ENCODE data around the gene CABLES2.

Gene CABLES2

DNA sequence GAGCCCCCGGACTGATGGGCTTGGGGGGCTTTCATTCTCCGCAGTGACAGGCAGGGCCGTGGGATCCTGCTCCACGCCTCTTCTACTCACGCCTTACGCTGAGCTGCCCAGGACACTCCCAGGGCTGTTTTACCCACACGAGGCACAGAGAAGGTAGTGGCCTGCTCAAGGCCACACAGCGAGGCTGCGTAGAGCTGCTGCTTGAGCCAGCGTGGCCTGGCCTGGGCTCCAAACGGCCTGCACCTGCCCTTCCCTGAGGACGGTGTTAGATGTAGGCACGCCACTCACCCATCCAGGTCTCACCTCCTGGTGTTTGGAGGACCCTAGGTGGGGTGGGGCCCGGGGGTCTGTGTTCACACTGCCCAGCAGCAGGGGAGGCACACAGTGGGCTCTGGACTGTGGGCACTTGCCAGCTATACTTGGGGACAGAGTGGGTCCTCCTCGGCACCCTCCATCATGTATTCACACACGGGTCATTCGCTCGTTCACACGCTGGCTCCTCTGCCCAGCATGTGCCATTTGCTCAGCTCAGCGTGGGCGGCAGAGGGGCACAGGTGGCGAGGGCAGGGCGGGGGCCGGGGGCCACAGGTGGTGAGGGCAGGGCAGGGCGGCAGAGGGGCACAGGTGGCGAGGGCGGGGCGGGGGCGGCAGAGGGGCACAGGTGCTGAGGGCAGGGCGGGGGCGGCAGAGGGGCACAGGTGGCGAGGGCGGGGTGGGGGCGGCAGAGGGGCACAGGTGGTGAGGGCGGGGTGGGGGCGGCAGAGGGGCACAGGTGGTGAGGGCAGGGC is 38.7 kb upstream of the CABLES2 start:
- peaks cover 14% of the 10 kb centered on the region for H3K27me3 Mint-ChIP-seq
- CTCF ChIA-PET = no interaction called here

DNA sequence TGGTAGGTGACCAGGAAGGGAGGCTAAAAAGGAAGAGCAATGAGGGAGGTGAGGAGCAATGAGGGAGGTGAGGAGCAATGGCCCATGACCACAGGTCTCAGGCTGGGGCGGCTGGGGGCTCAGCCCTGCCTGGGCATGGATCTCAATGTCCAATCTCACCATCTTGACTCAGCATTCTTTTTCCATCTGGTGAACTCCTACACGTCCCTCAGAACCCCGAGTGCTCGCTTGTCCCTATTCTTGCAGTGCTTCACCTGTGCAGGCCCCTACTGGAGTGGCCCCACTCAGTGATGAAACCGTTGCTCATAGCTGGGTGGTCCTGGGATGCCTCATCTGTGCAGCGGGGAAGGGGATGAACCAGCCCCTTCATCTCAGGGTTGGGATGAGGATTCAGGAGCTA is 37.2 kb upstream of the CABLES2 start:
- H3K27me3 Mint-ChIP-seq = peaks cover 7% of the 10 kb centered on the region
- H3K4me3 Mint-ChIP-seq = no peak overlapping the region
- H3K9me3 Mint-ChIP-seq = no peaks in the 10 kb centered on the region
- H3K27ac Mint-ChIP-seq = no peak overlapping the region
- CTCF ChIA-PET = no interaction called here
- H3K36me3 Mint-ChIP-seq = no peaks in the 10 kb centered on the region
- H3K4me1 Mint-ChIP-seq = no peaks in the 10 kb centered on the region
- no peak for DNase-seq

More for the DNA sequence above, 38.7 kb upstream of the CABLES2 start:
- Mint-ChIP-seq H3K27ac (no peak overlapping the region), H3K9me3 (no peaks in the 10 kb centered on the region), H3K36me3 (no peaks in the 10 kb centered on the region), H3K4me1 (no peaks in the 10 kb centered on the region), H3K4me3 (no peak overlapping the region)
- no peak for DNase-seq

DNA sequence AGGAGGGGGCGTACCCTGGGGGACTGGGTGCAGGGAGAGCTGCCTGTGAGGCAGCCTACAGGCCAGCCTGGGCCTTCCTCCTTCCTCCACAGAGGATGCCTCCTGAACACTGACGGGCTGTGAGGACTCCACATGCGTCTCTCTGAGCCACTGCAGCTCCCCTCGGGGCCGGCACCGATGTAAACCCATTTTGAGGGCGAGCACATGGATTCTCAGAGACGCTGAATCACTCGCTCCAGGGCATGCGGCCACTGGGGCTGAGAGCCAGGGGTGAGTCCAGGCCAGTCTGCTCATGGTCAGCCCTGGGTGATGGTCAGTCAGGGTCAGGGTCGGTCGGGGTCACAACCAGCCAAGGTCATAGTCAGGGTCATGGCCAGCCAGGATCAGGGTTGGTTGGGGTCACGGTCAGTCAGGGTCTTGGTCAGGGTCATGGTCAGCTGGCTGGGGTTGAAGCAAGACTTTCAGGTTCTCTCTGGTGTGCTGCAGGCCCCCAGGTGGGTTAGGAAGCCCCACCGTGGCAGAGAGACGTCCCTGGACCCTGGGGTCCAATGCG is 35.0 kb upstream of the CABLES2 start:
- CTCF ChIA-PET = no interaction called here
- peaks cover 9% of the 10 kb centered on the region for H3K27me3 Mint-ChIP-seq

DNA sequence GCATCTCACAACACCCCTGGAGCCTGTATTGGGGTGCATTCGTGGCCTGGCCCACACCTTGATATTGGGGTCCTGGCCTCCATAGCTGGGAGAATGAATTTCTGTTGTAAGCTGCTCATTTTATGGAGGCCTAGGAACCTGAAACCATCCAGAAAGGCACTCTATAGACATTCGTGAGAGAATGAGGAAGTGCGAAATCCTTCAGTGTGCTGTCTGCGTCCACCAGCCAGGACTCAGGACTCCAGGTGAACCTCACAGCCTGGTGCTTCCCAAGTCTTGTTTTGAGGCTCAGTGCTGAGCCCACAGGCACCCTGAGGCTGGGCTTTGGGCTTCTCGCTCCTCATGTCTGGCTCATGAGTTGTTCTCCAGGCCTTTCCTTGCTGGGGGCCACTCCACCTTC is 32.1 kb upstream of the CABLES2 start:
- CTCF ChIA-PET = interaction anchor here (0.6 kb wide), 1 partner anchor 971 kb away, joined by 3 read pairs; no protein-coding TSS in a partner anchor
- Mint-ChIP-seq H3K27me3 (peaks cover 31% of the 10 kb centered on the region), H3K9me3 (no peaks in the 10 kb centered on the region), H3K4me1 (no peaks in the 10 kb centered on the region), H3K27ac (no peak overlapping the region), H3K36me3 (no peaks in the 10 kb centered on the region), H3K4me3 (no peak overlapping the region)
- no peak for DNase-seq

More for the DNA sequence above, 35.0 kb upstream of the CABLES2 start:
- Mint-ChIP-seq H3K4me3 (no peak overlapping the region), H3K9me3 (no peaks in the 10 kb centered on the region), H3K4me1 (no peaks in the 10 kb centered on the region), H3K36me3 (no peaks in the 10 kb centered on the region), H3K27ac (no peak overlapping the region)
- DNase-seq = no peak

DNA sequence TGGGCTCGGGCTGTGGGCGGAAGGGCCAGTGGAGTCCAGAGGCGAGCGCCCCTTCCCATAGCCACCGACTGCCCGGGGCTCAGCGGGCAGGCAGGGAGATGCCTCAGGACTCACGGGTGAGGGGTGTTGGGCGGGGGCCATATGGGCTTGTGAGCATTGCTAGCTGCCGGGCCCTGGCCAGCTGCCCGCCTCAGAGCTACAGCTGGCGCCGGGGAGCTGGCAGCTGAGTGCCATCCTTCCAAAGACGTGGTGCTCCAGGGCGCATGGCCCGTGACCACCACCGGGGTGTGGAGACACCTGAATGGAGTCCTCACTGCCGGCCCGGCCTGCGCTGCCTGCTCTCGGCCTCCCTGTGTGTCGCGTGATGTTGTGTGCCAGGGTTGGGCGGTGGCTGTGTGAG is 30.8 kb upstream of the CABLES2 start:
- Mint-ChIP-seq H3K4me1 (no peaks in the 10 kb centered on the region), H3K27me3 (peaks cover 41% of the 10 kb centered on the region), H3K4me3 (no peak overlapping the region), H3K9me3 (no peaks in the 10 kb centered on the region), H3K36me3 (no peaks in the 10 kb centered on the region), H3K27ac (no peak overlapping the region)
- CTCF ChIA-PET = no interaction called here
- no peak for DNase-seq

DNA sequence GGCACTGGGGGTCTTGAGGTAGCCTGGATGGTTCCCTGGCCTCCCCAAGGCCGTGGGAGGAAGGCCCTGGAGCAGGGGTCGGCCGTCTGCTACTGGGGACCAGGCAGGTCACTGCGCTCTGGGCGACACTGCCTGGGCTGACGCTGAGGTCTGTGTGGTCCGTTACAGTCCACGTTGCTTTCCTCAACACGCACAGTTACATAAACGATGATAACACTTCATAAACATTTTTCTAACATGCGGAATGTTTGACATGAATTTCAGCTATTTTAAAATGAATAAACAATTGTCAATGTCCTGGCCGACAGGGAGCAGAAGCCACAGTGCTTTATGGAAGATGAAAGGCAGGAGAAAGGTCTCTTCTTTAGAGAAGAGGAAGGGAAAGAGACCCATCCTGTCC is 30.4 kb upstream of the CABLES2 start:
- Mint-ChIP-seq H3K4me1 (no peaks in the 10 kb centered on the region), H3K4me3 (no peak overlapping the region), H3K36me3 (no peaks in the 10 kb centered on the region), H3K27me3 (peaks cover 45% of the 10 kb centered on the region), H3K27ac (no peak overlapping the region), H3K9me3 (no peaks in the 10 kb centered on the region)
- DNase-seq = no peak
- CTCF ChIA-PET = no interaction called here

DNA sequence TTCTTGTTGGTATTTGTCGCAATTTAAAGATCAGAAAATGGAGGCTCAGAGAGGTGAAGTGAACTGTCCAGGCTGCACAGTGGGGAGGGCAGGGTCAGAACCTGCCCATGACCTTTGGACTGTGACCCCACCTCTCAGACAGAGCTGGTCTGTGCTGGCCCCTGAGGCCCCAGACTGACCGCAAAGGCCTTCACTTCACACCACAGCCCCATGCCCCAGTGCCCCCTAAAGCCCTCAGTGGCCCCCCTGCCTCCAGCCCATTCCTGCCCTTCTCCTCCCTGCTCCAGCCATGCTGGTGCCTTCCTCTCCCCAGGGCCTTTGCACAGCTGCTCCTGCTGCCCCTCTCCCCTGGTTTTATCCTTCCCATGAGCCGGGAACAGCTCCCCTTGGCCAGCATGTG is 29.6 kb upstream of the CABLES2 start:
- no peaks in the 10 kb centered on the region for H3K36me3 Mint-ChIP-seq
- peaks cover 49% of the 10 kb centered on the region for H3K27me3 Mint-ChIP-seq
- H3K27ac Mint-ChIP-seq = no peak overlapping the region
- no peaks in the 10 kb centered on the region for H3K9me3 Mint-ChIP-seq
- no peaks in the 10 kb centered on the region for H3K4me1 Mint-ChIP-seq
- H3K4me3 Mint-ChIP-seq = no peak overlapping the region
- DNase-seq = no peak
- CTCF ChIA-PET = no interaction called here

DNA sequence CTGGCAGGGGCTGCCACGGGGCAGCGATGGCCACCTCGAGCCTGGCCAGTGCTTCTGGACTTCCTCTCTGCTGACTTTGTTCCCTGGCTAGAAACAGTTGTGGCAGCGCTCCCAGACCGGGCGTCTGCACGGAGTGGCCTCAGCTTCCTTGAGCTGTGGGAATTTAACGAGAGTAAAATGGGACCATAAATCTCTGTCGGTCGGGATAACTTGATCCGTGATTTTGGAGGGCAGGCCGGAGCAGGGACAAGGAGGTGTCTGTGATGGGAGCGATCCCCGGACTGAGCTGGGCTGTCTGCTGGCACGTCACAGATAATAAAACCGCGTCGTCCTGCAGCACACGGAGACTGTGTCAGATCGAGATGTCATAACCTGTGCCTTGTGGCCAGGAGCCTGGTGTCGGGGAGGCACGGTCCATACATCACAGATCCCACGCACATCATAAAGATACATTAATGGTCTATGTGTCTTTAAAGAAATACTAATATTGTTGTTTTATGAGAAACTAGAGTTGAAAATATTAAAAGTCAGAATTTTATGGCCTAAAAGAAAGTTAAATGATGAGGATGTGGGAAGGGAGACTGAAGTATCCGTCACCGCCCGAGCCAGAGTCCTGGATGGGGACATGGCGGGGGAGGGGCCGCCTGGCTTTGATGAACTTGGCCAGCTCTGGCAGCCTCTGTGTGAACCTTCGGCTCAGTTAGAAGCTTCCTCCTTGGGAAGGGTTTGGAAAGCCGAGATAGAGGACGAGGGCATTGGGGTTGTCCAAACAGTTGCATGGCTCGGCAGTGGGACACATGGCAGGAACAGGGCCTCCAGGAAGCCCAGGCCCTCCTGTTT is 26.8 kb upstream of the CABLES2 start:
- no peak overlapping the region for H3K27ac Mint-ChIP-seq
- no peaks in the 10 kb centered on the region for H3K4me1 Mint-ChIP-seq
- H3K9me3 Mint-ChIP-seq = no peaks in the 10 kb centered on the region
- no peak for DNase-seq
- H3K4me3 Mint-ChIP-seq = no peak overlapping the region
- H3K27me3 Mint-ChIP-seq = peaks cover 55% of the 10 kb centered on the region
- CTCF ChIA-PET = no interaction called here
- H3K36me3 Mint-ChIP-seq = no peaks in the 10 kb centered on the region

DNA sequence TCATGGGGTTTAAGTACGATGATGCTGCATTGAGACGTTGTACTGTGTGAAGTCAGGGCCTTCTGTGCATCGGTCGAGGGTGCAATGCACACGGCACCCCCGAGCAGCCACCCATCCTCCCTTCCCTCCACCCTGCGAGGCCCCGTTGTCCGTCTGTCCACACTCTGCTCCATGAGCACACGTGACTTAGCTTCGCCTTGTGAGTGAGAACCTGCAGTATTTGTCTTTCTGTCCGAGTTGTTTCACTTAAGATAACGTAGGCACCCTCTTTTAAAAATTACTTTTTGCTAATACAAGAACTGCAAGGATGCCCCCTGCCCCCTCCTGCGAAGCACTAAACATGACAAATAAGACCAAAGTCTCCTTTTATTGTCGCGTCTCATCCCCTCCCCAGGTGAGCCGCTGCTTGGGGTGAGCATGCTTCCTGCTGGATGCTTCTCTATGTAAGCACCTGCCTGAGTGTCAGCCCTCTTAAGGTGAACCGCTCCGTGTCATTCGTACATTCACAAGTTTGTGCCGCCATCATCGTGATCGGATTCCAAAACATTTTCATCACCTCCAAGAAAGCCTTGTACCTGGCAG is 23.9 kb upstream of the CABLES2 start:
- no peaks in the 10 kb centered on the region for H3K36me3 Mint-ChIP-seq
- H3K27ac Mint-ChIP-seq = no peak overlapping the region
- H3K9me3 Mint-ChIP-seq = no peaks in the 10 kb centered on the region
- CTCF ChIA-PET = no interaction called here
- no peak for DNase-seq
- H3K4me3 Mint-ChIP-seq = no peak overlapping the region
- no peaks in the 10 kb centered on the region for H3K4me1 Mint-ChIP-seq
- peaks cover 48% of the 10 kb centered on the region for H3K27me3 Mint-ChIP-seq

DNA sequence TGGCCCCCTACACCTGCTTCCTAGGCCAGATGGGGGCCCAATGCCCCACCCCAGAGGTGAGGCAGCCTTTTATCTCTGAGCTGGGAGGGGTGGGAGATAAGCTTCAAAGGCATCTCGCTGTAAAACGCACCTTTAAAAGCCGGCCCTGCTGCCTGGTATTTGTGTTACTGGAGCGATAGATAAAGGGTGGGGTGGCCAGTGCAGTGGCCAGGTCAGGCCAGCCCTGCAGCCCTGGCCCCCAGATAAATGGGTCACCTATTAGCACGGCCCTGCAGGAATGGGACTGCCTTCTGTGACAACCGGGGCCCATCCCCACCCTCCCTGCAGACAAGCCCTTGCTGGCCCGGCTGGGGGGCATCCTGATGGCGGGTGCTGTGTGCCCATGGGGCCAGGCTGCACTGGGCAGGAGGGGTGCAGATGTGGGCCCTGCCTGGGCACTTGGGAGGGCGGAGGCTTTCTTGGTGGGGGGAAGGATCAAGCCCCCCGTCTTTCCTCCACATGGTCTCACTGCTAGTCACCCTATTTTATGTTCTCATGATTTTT is 23.3 kb upstream of the CABLES2 start:
- H3K9me3 Mint-ChIP-seq = no peaks in the 10 kb centered on the region
- no peak overlapping the region for H3K27ac Mint-ChIP-seq
- DNase-seq = no peak
- H3K36me3 Mint-ChIP-seq = no peaks in the 10 kb centered on the region
- peaks cover 42% of the 10 kb centered on the region for H3K27me3 Mint-ChIP-seq
- no peak overlapping the region for H3K4me3 Mint-ChIP-seq
- CTCF ChIA-PET = no interaction called here
- H3K4me1 Mint-ChIP-seq = no peaks in the 10 kb centered on the region

DNA sequence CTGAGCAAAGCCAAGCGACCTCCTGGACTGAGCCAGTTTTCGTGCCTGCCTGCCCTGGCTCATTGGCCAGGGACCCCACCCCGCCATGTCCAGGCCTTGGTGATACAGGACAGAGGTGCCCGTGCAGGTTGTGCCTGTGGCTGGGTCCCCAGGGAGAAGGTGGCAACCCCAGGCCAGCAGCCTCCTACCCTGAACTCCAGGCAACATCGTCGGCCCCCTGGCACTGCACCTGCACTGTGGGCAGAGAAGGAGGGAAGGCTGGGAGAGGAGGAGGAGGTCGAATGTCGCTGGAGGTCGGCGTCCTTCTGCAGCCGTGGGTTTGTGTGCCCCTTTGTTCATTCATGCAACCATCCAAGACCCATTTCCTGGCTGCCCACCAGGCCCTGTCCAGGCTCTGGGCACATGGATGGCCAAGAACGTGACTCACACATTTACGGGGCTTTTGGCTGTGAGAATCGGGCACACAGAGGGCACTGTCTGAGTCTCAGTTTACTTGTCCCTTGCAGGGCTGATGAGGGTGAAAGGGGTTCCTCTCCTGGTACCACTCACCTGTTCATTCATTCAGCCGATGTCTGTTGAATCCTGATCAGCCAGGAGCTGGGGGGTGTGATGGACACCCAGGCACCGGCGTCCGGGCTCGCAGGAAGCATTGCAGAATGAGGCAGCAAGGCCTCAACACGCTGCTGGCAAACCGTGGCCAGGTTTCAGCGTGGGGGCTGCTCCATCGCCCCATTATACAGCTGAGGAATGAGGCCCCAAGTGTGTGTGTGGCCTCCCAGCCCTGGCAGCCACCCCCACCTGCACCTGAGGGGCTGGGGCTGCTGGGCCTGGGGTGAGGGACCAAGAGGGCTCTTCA is 22.6 kb upstream of the CABLES2 start:
- CTCF ChIA-PET = no interaction called here
- no peak for DNase-seq
- Mint-ChIP-seq H3K27me3 (peaks cover 35% of the 10 kb centered on the region), H3K36me3 (no peaks in the 10 kb centered on the region), H3K27ac (no peak overlapping the region), H3K9me3 (no peaks in the 10 kb centered on the region), H3K4me1 (no peaks in the 10 kb centered on the region), H3K4me3 (no peak overlapping the region)

DNA sequence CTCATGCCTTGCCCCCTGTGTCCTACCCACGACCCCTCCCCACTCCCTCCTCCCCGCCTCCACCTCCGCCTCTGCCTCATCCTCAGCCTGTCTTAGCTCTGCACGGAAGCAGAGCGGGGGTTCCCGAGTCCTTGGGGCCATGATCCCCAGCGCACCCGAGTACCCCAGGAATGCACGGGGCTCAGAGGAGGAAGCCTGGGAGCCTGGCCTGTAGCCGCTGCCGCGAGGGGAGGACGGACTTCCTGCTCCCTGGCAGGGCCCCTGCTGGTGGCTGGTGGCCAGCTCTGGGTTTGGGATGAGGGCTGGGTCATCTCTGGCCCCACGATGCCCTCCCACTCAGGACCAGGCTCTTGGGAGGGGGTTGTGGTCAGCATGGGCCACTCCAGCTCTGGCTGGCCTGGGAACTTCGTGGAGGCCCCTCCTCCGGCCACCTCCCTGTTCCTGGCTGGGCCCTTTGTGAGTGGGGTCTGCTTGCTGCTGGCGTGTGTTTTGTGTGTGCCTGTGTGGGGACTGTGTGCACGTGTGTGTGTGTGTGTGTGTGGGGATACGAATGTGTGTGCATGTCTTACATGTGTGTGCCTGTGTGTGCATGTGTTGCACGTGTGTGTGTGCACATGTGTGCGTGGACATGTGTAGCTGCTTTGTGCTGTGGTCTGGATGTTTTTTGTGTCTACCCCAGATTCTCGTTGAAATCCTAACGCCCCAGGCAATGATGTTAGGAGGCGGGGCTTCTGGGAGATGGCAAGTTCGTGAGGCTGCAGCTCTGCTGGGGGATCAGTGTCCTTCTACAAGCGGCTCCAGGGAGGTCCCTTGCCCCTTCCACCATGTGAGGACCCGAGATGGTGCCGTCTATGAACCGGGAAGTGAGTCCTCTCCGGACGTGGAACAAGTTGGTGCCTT is 21.6 kb upstream of the CABLES2 start:
- H3K27me3 Mint-ChIP-seq = peaks cover 25% of the 10 kb centered on the region
- no peak overlapping the region for H3K27ac Mint-ChIP-seq
- CTCF ChIA-PET = no interaction called here
- H3K36me3 Mint-ChIP-seq = no peaks in the 10 kb centered on the region
- H3K4me3 Mint-ChIP-seq = no peak overlapping the region
- H3K4me1 Mint-ChIP-seq = no peaks in the 10 kb centered on the region
- DNase-seq = no peak
- H3K9me3 Mint-ChIP-seq = no peaks in the 10 kb centered on the region

DNA sequence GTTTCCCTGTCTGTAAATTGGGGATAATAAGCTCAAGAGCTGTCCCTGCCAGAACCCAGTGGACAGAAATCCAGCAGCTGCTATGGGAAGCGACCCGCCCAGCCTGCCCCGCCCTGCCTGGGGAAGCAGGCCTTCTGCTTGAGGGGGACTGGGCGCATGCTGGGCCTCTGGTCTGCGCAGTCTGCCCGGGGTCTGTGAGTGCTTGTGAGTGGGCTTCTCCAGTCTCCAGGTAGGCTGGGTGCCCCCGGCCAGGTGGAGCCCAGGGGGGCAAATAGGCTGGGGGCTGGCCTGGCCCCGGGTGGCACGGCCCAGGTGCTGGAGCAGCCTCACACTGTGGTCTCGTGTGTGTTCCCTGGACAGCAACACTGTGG is 20.9 kb upstream of the CABLES2 start:
- CTCF ChIA-PET = no interaction called here
- Mint-ChIP-seq H3K9me3 (no peaks in the 10 kb centered on the region), H3K27ac (no peak overlapping the region), H3K36me3 (no peaks in the 10 kb centered on the region), H3K4me1 (no peaks in the 10 kb centered on the region), H3K27me3 (peaks cover 21% of the 10 kb centered on the region), H3K4me3 (no peak overlapping the region)
- DNase-seq = no peak

Measured in activated naive CD4-positive, alpha-beta T cell treated with anti-CD3 and anti-CD28 coated beads, Interleukin-2, amount 10 ng/mL, durations not matched to agents 7 days and 5 days (primary cell).